Right hindlimb (tissue), 1 donor: Measurements from ENCODE around the gene CLDN1.
A peak's percentile ranks its signal among the peaks of the same experiment; 100 is the strongest.

Experiments
- DNase-seq: peaks from one replicate; pipeline ENCODE4 v3.0.0-alpha.2; 2018

Gene CLDN1

DNA sequence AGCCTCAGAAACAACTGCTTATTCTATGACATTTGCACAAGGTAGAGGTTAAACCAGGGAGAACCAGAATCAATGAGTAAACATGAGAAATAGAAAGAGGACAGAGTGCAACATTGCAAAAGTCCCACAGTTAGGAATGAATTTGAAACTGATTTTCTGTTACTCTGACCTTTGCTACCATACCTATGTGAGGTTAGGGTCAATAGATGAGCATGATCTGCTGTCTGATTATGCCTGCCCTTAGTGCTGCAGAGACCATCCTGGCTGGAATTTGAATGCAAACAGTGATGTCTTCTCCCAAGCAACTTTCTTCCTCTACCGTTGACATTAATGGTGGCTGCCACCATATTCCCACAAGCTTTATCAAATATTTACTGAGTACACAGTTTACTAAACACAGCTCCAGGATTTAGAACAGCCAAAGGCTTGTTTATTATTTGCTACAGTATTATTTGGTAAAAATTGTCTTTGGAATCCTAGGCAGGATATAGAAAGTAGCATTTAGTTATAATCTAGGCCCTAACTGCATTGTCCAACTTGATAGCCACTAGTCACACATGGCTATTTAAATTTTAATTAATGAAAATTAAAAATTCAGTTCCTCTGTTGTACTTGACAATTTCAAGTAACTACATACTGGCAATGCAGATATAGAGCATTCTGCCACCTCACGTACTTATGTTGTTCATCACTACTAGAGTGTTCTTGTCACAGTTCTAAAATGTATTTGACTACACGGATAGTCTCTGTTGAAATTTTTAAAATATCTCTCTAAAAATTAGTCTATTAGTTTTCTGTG, 8.9 kb upstream of the CLDN1 start:
- DNase-seq, result no peak

DNA sequence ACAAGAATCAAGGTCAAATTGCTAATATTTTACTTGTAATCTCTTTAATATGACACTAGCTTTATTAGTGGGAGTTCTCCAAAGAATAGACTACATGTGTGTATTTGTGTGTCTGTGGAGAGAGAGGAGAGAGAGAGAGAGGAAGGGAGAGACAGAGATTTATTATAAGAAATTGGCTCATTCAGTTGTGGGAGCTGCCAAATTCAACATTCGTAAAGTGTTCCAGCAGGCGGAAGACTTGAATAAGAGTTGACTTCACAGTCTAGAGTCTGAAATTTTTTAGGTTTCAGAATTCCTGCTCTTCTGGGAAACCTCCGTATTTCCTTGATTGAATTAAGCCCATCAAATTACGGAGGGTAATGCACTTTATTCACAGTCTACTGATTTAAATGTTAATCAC, 4.7 kb upstream of the CLDN1 start:
- DNase-seq, result peak; percentile 39

DNA sequence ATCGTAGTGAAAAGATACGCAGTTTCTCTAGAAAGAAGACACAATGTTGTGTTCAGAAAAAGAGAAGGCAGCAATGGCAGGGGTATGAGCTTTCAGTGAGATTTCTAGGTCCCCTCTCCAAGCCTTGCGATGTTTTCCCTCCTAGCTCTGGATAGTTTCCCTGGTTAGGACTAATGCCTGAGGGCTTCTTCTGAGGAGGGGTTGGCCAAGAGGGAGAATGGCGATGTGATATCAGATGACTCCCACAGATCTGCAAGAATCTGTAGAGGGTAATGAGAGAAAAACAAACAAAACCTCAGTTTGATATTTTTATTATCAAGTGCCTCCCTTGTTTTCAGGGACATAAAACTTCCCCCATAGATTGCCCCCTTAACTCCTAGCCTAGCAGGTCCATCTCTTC, 4.1 kb upstream of the CLDN1 start:
- no peak for DNase-seq

DNA sequence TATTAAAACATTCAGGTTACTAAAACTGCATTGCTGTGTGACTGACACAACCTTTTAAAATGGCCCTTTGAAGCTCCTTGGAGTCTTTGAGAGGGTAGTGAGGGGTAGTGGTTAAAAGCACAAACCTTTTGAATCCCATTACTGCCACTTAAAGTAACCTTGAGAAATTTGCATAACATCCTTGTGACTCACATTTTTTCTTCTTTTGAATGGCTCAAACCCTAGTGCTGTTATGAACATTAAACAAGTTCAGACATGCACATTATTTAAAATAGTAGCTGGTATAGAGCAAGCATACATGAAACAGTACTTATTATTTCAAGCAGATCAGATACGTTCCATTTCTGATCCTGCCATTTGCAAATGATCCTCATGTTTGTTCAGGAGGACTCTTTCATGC, 3.7 kb upstream of the CLDN1 start:
- no peak for DNase-seq

DNA sequence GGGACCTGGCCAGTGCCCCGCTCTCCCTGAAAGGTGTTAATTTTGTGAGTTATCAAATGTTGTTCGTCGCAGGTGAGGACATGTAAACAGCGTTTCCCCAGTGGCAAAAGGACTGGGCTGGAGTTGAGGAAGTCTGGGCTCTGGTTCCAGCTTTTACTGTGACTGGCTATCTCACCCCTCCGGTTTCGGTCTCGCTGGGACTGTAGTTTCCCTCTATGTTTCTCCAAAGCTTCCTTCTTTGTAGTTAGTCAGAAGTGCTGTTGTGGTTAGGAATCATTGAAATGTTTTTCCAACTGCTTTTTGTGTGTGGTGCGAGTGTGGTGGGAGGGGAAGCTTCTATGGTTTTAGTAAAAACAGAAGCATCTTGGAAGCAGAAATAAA, 990 bp upstream of the CLDN1 start:
- no peak for DNase-seq

DNA sequence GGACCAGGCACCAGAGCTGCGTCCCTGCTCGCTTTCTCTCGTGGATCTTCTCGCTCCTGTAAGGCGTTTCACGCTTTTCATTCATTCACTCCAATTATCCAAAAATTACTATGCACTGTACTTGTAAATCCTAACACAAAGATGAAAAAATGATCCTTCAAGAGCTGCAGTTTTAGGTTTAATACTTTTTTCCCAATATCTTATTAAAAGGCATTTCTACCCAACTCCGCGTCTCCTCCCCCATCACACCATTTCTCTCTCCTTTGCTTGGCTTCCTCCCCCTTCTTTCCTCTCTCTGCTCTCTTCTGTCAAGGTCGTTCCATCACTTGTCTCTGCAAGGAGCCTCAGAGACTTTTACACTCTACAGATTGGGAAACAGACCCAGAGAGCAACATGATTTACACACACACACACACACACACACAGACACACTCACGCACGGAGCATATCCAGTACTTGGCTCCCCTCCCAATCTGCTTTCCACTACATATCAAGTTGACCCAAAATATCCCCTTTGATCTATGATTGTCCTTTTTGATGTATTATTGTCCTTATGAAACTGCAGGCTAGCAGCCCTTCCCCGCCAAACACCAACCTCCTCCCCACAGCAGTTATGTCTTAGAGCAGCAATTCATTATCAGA, 479 bp upstream of the CLDN1 start:
- DNase-seq, result peak; percentile 24

DNA sequence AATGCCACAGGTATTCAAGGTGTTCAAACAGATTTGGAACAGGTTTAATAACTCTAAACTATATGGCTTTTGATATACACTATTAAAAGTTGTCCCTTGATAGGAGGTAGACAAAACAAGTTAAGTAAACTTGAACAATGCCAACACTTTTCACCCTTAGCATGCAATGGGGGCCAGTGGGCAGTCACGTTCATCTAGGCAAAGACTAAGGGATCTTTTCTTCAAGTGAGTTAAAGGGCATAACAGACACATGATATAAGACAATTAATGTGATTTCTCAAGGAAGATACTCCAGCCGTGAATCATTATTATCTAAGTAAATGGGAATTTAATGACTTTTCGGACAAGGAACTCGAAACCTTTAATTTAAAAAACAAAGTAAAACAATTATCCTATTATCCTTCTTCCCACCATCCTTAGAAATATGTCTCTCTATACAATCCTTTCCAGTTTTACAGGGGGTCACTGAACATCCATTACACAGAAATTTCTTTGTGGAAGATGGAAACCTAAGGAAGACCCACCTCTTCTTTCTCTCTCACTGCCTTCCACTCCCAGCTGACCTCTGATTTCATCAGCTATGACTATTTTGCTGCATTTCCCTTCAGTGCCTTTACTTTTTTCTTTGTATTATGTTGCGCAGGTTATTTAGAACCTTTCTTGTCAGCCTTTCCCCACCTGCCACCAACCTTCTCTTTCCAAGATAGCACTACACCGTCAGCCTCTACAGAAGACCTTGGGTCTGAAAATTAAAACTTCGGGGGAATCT, 1.5 kb downstream of the CLDN1 start:
- no peak for DNase-seq

DNA sequence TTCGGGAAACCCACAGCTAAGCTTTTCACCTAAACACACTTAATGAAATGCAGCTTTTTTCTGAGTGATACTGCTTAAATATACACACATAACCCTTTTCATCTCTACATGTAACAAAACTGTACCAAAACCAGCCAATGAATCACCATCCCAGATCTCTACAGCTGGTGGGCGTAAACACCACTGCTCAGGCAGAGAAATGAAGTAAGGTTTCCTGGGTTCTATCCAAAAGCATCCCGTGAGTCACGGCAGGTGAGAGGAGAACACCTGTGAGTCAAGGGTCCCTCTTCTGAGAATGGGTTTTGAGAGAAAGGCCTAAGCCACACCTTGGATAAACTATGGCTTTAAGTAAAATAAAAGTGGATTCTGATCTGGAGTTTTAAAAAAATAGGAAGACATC, 2.6 kb downstream of the CLDN1 start:
- DNase-seq, result no peak

DNA sequence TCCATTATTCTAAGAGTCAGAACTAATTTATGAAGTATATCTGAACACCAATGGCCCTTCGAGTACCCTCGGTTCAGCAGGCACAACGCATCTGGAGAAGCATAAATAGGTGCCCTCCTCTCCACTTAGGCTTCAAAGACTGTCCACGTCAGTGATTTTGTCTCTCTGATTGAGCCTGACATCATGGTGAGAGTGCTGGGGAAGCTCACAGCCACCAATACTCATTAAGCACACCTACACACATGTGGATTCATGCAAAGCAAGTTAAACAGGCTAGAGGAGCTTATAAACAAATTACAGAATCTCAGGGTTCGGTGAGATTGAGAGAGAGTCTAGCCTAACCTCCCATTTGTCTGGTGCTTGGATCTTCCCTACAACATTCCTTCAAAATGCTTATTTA, 3.6 kb downstream of the CLDN1 start:
- DNase-seq, result no peak

DNA sequence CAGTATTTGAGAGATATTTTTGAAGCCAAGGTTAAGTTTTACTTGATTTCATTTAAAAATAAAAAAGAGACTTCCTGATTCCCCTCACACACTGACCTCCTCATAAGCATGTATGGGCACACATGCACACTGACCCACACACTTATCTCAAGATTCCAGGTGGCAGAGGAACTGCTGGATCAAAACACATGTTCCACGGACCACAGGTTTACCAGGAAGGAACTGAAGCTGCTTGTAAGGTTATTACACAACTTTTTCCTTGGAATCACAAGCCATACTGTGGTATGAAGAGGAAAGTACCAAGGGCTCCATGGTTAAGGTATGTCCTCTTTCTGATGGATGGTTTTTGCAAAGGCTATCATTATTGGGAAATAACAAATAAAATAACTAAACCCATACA, 7.5 kb downstream of the CLDN1 start:
- no peak for DNase-seq

DNA sequence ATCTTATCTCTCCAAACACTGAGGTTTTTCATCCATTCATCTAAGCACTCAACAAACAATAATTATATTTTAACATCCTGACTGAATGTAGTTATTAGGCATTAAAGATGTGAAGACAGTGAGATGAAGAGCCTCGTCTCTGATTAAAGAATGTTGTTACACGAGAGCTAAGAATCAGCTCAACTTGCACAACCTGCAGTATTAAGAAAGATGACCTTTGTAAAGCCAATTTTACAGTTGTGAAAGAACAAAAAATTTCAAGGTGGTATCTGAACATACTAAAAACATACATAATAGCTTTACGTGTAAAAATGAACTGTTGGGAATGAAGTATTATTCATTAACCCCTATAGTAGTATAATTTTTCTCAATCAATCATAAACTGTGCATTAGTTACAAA, 12.8 kb downstream of the CLDN1 start:
- DNase-seq, result no peak

DNA sequence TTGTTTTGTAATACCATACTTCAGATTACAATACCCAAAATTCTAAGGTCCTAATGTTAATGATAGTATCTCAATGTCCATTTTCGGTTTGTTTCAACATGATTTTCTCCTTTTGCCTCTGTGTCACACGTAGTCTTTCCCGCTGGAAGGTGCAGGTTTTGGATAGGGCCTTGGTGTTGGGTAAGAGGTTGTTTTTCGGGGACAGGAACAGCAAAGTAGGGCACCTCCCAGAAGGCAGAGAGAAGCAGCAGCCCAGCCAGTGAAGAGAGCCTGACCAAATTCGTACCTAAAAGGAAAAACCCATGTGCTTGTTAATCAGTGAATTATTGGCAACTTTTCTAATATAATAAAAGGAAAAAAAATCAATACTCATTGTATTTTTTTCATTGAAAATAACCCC, 14.1 kb downstream of the CLDN1 start:
- no peak for DNase-seq

DNA sequence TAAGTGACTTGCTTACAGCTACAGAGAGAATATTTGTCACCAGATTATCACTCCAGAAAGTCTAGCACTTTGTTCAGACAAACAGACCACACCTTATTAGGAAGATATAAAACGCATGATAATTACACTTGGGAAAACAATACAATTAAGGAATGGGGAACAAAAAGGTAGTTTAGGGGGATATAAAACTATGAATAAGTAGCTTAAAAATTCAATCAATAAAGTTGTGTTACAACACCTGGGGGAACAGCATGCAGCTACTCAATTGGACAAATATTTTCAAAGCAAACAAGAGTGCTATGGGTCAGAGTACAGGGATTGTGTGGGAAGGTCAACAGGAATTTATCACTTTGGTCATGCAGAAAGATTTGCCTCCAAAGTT, 15.1 kb downstream of the CLDN1 start:
- DNase-seq, result no peak

DNA sequence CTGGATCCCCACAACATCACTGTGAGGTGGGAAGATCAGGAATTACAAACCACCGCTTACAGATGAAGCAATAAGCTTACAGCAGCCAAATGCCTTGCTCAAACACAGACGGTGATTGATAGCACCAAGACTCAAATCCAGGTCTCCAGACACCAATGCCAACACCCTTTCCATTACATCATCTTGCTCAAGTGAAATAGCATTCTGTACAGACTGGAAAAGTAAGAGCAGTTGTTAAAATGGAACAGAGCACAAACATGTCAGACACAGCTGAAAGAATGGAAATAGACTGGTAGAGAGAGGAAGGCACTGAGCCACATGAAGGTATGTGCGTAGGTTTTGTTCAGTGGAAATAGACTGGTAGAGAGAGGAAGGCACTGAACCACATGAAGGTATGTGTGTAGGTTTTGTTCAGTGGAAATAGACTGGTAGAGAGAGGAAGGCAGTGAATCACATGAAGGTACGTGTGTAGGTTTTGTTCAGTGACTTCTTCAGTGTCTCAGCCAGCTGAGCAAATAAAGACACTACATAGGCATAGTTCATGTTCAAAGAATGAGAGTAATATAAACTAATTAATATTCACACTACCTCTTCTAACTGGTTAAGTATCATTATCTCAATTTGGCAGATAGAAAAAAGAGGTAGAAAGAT, 15.6 kb downstream of the CLDN1 start:
- DNase-seq, result no peak

DNA sequence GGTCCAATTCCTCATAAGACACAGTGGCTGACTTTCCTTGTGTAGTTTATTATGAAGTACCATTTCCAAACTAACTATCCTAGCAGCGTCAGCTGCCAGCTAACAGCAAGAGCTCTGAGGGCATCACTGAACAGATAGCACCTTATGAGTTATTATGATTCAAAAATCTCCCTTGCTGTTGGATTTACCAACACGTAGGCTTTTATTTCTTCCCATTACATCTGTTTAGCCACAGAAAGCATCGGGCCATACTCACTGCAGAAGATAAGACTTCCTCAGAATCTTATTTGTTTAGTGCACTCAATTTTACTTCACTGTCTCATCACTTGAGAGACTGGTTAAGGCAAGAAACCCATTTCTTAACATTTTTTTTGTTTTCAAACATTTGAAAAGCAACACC, 16.2 kb downstream of the CLDN1 start:
- no peak for DNase-seq

DNA sequence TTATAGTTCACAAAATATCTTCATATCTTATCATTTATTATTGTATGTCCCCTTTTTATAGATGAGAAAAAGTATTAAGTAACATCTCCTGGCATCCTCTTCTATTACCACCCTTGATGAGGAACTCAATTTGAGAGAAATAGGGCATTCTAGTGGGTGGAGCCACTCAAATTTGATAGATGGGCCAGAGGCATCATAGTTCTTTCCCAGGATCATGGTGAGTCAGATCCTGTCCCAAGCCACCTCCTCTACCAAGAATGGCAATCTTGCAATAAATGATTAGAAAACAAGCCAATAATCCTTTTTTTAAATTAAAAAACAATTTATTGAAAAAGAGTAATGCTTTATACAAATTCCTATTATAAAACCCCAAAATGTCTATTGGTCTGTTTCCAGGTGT, 16.8 kb downstream of the CLDN1 start:
- no peak for DNase-seq

DNA sequence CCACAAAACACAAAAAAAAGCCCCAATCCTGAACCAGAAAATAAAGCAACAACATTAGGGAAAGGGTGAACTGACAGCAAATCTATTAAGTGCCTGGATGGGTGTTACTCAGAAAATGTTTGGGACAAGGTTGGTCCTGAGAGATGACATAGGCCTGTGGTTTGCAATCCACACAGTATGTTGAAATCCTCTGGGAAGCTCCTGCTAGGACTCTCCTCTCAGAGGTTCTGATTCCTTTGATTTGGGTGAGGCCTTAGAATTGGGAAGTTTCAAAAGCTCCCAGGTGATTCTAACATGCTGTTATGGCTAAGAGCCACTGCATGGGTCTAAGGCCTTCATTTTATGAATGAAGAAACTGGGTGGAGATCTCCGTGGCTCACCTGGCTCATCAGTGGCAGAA, 18.4 kb downstream of the CLDN1 start:
- no peak for DNase-seq

DNA sequence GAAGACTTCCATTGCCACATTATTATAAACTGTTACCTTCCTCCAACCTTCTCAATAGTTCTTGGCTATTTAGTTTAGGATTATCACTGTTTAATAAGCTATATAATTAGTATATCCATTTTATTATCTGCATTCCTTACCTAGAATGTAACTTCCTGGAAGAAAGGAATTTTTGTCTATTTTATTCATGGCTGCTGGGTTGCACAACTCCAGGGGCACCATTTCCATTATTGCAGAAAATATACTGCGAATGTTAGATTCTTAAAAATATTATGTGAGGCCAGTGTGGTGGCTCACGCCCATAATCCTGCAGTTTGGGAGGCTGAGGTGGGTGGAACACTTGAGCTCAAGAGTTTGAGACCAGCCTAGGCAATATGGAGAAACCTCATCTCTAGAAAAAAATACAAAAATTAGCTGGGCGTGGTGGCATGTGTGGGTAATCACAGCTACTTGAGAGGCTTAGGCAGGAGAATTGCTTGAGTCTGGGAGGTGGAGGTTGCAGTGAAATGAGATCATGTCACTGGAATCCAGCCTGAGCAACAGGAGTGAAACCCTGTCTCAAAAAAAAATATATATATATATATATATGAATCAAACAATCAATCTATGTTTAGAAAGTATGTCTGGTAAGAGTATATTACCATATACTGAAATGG, 19.9 kb downstream of the CLDN1 start:
- DNase-seq, result no peak

DNA sequence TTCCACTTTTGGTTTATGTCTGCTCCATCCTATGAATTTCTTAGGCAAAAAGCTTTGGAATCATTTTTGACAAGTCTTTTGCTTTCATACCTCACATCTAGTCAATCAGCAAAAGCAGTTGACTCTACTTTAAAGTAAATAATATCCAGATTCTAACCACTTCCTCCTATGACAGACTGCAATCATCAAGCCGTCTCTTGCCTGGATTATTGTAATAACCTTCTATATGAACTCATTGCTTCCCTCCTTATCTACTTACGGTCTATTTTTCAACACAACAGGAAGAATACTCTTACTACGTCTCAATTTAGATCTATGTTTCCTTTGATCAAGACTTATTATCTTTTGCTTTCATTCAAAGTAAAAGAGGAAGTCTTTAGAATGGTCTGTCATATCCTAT, 20.7 kb downstream of the CLDN1 start:
- no peak for DNase-seq

DNA sequence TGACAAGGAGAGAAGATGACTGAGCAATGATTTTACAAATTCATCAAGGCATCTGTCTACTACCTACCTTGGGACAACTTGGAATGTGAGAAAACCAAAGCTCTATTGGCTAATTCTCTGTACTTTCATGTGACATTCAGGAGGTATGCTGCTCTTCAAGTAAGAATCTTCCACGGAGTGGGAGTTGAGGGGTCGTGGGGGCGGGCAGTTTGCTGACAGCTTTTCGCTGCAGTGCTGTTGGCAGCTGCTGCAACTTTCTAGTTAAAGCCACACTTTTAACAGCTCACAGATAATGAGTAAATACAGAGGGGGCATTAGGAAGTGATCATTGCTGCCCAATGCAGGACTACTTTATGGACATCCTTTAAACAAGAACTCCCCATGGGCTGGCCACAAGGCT, 22.3 kb downstream of the CLDN1 start:
- no peak for DNase-seq

DNA sequence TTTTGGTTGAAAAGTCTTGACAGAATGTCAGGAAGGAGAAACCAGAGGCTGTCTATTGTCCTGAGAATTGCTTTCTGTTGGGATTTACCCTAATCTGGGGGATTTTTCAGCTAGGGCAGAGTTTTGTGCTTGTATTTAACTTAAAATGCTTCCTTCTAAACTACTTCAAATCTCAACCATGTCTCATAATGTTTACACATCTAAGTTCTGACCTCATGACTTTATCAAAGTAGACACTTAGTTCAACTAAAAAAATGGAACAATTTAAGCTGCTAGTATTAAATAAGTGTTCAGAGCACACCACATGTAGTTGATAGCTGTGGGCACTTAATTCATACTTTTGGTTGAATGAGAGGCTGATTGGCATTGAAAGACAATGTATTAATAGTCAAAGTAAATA, 28.2 kb downstream of the CLDN1 start:
- DNase-seq, result no peak

DNA sequence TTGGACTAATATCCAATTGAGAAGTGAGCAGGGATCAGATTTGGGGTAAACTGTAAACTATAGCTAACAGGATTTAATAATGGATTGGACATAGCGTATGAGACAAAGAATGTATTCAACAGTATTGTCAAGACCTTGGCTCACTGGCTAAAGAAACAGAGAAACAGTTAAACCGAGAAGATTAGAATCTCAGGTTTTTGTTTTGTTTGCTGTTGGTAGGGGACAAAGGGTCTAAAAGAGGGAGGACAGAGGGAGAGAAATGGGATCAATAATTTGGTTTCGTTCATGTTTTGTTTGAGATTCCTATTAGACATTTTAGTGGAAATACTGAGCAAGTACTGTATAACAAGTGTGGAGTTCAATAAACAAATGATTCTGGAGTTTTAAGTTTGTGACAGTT, 28.6 kb downstream of the CLDN1 start:
- DNase-seq, result no peak

DNA sequence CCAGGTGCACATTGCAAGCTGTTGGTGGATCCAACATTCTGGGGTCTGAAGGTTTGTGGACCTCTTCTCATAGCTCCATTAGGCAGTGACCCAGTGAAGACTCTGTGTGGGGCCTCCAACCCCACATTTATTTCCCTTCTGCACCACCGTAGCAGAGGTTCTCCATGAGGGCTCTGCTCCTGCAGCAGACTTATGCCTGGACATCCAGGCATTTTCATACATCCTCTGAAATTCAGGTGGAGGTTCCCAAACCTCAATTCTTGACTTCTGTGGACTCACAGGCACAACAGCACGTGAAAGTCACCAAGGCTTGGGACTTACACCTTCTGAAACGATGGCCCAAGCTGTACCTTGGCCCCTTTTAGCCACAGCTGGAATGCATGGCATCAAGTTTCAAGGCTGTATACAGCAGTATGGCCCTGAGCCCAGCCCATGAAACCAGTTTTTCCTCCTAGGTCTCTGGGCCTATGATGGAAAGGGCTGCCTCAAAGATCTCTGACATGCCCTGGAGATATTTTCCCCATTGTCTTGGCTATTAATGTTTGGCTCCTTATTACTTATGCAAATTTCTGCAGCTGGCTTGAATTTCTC, 30.2 kb downstream of the CLDN1 start:
- DNase-seq, result no peak
